Measurements from ENCODE around the gene MAEL. TPM values are rescaled to one million over a fixed set of nuclear protein-coding genes. Genes with fewer than 3 reads are reported as not detected.

MAEL gene
- total RNA-seq, result under 1 TPM in 1 of 3 donors, not detected in 2; 0.19 TPM
- total RNA-seq (2013), result 0.27 TPM

DNA sequence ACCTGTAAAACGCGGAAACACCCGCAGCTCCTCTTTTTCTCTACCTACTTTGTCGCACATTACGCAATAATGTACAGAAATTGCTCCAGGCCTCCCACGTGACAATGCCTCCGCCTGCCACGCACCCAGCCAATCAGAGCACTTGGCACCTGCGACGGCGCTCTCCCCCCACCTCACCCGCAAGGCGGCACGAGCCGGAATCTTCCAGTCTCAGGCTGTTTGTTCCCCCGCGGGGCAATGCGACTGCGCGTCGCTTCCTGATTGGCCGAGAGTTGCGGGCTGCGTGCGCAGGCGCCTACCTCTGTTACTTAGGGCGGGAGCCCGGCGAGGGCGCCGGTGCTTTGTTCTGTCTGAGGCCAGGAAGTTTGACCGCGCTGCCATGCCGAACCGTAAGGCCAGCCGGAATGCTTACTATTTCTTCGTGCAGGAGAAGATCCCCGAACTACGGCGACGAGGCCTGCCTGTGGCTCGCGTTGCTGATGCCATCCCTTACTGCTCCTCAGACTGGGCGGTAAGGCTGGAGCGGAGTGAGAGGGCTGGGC is at the start of gene MAEL:
TSS of gene MAEL (plus strand) at position 307 of the 542 bp plus-strand sequence. CDS start at position 380, 73 bp downstream.
- Mint-ChIP-seq H3K9me3 (no peaks in the 10 kb centered on the region), H3K27me3 (ENCODE audit: low read depth in 2 of 2) (peaks cover 28 to 44% of the 10 kb centered on the region in 2 donors), H3K36me3 (no peaks in the 10 kb centered on the region), H3K27ac (no peak within 1 kb of the TSS), H3K4me1 (no peaks in the 10 kb centered on the region), H3K4me3 (no peak within 1 kb of the TSS)
- ATAC-seq (no peak), DNase-seq (no peak)
- H3K9me3 ChIP-seq (ENCODE audit: control insufficient read depth, insufficient read depth, low read length), result peaks cover 3% of the 10 kb centered on the region
- H3K27me3 ChIP-seq (ENCODE audit: control insufficient read depth, insufficient read depth, low read length), result no peaks in the 10 kb centered on the region
- TF ChIP-seq, protein P1, sequence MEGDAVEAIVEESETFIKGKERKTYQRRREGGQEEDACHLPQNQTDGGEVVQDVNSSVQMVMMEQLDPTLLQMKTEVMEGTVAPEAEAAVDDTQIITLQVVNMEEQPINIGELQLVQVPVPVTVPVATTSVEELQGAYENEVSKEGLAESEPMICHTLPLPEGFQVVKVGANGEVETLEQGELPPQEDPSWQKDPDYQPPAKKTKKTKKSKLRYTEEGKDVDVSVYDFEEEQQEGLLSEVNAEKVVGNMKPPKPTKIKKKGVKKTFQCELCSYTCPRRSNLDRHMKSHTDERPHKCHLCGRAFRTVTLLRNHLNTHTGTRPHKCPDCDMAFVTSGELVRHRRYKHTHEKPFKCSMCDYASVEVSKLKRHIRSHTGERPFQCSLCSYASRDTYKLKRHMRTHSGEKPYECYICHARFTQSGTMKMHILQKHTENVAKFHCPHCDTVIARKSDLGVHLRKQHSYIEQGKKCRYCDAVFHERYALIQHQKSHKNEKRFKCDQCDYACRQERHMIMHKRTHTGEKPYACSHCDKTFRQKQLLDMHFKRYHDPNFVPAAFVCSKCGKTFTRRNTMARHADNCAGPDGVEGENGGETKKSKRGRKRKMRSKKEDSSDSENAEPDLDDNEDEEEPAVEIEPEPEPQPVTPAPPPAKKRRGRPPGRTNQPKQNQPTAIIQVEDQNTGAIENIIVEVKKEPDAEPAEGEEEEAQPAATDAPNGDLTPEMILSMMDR (IDR thresholded peaks at IDR 0.05), result no peak
- H3K27ac ChIP-seq (ENCODE audit: low read length), result no peak within 1 kb of the TSS
- intact Hi-C loops (cut with micrococcal nuclease), result no loop called here
- H3K4me3 ChIP-seq (ENCODE audit: low read length), result no peak within 1 kb of the TSS
- 96% methylated on average over 45 of the region's 45 CpGs for WGBS (ENCODE audit: insufficient coverage)
- no peaks in the 10 kb centered on the region for H3K36me3 ChIP-seq (ENCODE audit: control insufficient read depth, insufficient read depth, low read length)
- H3K4me1 ChIP-seq (ENCODE audit: control insufficient read depth, insufficient read depth, low read length), result no peaks in the 10 kb centered on the region

DNA sequence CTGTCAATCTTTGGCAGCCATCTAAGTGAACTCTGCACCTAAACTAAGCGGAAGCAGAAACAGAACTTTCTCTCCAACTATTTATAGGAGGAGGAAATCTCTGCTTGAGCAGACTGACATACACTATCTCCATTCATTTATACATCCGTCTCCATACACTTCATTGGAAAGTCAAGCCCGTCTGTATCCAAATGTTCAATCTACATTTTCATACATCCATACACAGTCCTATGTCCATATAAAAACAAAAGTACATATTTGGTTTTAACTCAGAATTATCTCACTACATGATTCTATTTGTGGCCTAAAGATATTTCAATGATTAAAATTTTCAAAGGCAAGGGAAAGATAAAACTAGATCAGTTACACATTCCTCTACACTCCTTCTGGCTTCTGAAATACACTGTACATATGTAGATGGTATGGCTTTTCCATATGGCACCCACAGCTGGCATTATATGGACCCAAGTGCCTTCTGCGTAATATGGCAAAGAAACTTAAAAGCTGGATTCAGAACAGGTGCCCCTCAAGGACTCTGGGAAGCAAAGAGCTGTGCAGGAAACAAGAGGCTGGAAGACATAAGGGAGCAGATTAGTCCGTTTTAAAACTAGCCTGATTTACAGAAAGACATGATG is 49.2 kb upstream of the MAEL start:
- no peak for DNase-seq
- H3K27ac Mint-ChIP-seq, result no peak overlapping the region
- no peaks in the 10 kb centered on the region for H3K36me3 ChIP-seq (ENCODE audit: control insufficient read depth, insufficient read depth, low read length)
- no peaks in the 10 kb centered on the region for H3K27me3 ChIP-seq (ENCODE audit: control insufficient read depth, insufficient read depth, low read length)
- 97% methylated on average over 5 of the region's 5 CpGs for WGBS (ENCODE audit: insufficient coverage)
- intact Hi-C loops (cut with micrococcal nuclease), result no loop called here
- peaks cover 0 to 5% of the 10 kb centered on the region in 2 donors for H3K27me3 Mint-ChIP-seq (ENCODE audit: low read depth in 2 of 2)
- H3K4me1 Mint-ChIP-seq, result peaks cover 6% of the 10 kb centered on the region in 2 donors
- no peaks in the 10 kb centered on the region for H3K4me1 ChIP-seq (ENCODE audit: control insufficient read depth, insufficient read depth, low read length)
- TF ChIP-seq, protein P1 (IDR thresholded peaks at IDR 0.05), result no peak
- no peaks in the 10 kb centered on the region for H3K36me3 Mint-ChIP-seq
- no peak overlapping the region for H3K4me3 Mint-ChIP-seq
- H3K4me3 ChIP-seq (ENCODE audit: low read length), result no peak overlapping the region
- H3K9me3 ChIP-seq (ENCODE audit: control insufficient read depth, insufficient read depth, low read length), result no peaks in the 10 kb centered on the region
- H3K27ac ChIP-seq (ENCODE audit: low read length), result no peak overlapping the region
- H3K9me3 Mint-ChIP-seq, result no peaks in the 10 kb centered on the region
- no peak for ATAC-seq

DNA sequence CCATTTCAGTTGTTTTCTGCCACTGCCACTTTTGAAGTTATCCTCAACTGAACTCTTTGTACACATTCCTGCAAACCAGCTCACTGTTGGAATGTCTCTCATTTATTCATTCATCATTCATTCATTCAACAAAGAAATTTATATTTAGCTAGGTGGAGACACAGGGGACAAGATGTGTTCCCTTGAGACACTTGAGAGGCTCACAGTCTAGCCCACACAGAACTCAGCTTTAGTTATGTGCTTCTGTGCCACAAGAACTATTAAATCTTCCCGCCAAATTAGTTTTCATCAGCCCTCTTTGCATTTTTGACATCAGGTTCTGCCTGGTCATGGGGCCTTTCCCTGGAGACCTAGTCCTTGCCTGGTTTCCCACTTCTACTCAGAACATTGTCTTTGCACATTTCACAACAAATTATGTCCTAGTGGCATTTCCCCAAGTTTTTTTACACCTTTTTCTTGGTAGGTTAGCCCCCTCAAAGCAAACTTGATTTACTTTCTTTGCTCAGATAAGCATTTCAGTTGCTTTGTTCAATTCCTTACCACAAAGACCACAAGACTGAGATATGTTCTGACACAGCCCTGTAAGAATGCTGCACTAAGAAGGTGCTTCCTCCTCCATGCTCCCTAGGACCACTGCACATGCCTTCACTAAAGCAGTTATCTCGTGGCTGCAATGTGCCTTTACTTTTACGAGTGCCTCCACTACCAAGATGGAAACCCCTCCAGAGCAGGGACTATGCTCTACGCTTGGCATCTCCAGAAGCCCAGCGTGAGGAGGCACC is 44.7 kb upstream of the MAEL start:
- Mint-ChIP-seq H3K27me3 (ENCODE audit: low read depth in 2 of 2) (peaks cover 14 to 23% of the 10 kb centered on the region in 2 donors), H3K27ac (no peak overlapping the region), H3K4me3 (no peak overlapping the region), H3K9me3 (no peaks in the 10 kb centered on the region), H3K4me1 (peaks cover 27 to 28% of the 10 kb centered on the region in 2 donors), H3K36me3 (no peaks in the 10 kb centered on the region)
- Histone ChIP-seq H3K4me1 (ENCODE audit: control insufficient read depth, insufficient read depth, low read length) (peaks cover 12% of the 10 kb centered on the region), H3K27ac (ENCODE audit: low read length) (no peak overlapping the region), H3K9me3 (ENCODE audit: control insufficient read depth, insufficient read depth, low read length) (no peaks in the 10 kb centered on the region), H3K4me3 (ENCODE audit: low read length) (no peak overlapping the region), H3K36me3 (ENCODE audit: control insufficient read depth, insufficient read depth, low read length) (no peaks in the 10 kb centered on the region), H3K27me3 (ENCODE audit: control insufficient read depth, insufficient read depth, low read length) (peaks cover 7% of the 10 kb centered on the region)
- TF ChIP-seq, protein P1 (IDR thresholded peaks at IDR 0.05), result no peak
- DNase-seq (peak in 1 of 2 donors; percentile 29), ATAC-seq (no peak)
- intact Hi-C loops (cut with micrococcal nuclease), result no loop called here
- 20% methylated on average over 5 of the region's 5 CpGs for WGBS (ENCODE audit: insufficient coverage)

All from natural killer cell (primary cell).